ENCODE measurements around the gene SOX5. TPM values are rescaled to one million over a fixed set of nuclear protein-coding genes. Genes with fewer than 3 reads are reported as not detected.

SOX5 gene
- total and polyA plus RNA-seq, 2 experiments from 2014 or later, result 1.0 to 4.7 TPM

DNA sequence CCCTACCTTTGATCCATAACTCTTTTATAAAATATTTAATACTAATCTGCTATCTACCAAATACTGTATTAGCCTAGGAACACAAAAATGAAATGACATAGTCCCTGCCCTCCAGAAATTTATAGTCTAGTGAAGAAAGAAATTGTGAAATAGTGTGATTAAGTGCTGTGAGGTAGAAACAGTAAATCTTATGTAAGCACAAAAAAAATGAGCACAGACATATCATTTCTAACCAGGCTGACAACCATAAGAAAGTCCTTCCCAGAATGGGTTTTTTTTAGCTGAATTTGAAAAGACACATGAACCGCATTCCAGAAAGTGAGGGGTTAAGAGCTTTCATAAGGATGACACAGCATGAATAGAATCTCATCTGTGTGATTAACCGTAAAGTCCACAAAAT lies 145.9 kb downstream of the SOX5 start:
- Histone ChIP-seq H3K9me2 (ENCODE audit: insufficient read depth) (no peaks in the 10 kb centered on the region), H2AFZ (no peak overlapping the region), H3K4me3 (no peak overlapping the region), H3K36me3 (ENCODE audit: insufficient read depth) (no peaks in the 10 kb centered on the region), H4K20me1 (replicated peaks; ENCODE audit: insufficient read depth) (no peaks in the 10 kb centered on the region), H3K27ac (ENCODE audit: low read depth) (no peak overlapping the region), H3K27me3 (ENCODE audit: insufficient read depth) (no peaks in the 10 kb centered on the region), H3K4me1 (ENCODE audit: insufficient read depth) (no peaks in the 10 kb centered on the region), H3F3A (replicated peaks; ENCODE audit: low read depth) (no peaks in the 10 kb centered on the region), H3K79me2 (replicated peaks; ENCODE audit: insufficient read depth) (no peaks in the 10 kb centered on the region), H3K4me2 (no peak overlapping the region)
- Mint-ChIP-seq H3K27me3 (ENCODE audit: insufficient read depth, low read depth, poor library complexity) (no peaks in the 10 kb centered on the region), H3K9me3 (no peaks in the 10 kb centered on the region), H3K4me3 (no peak overlapping the region), H3K27ac (peak overlapping the region; percentile 18; the same call in 1 of the 2 replicates), H3K4me1 (peaks cover 10% of the 10 kb centered on the region; the same call in 2 of the 3 replicates), H3K36me3 (ENCODE audit: low read depth) (no peaks in the 10 kb centered on the region)
- no peak for ATAC-seq
- TF ChIP-seq ZNF114 (CRISPR knock-in tag; IDR thresholded peaks at IDR 0.05) (no peak), JUNB (IDR thresholded peaks at IDR 0.05; ENCODE audit: unreplicated experiment) (no peak), EZH2 (IDR thresholded peaks at IDR 0.05; ENCODE audit: low read depth, unreplicated experiment) (no peak), ETS1 (IDR thresholded peaks at IDR 0.05) (no peak)
- no peak for DNase-seq (ENCODE audit: low spot score)

- DNase-seq (ENCODE audit: low spot score) (no peak), ATAC-seq (no peak)
- Histone ChIP-seq H3K4me1 (ENCODE audit: insufficient read depth) (no peaks in the 10 kb centered on the region), H3K79me2 (replicated peaks; ENCODE audit: insufficient read depth) (no peaks in the 10 kb centered on the region), H3K27ac (ENCODE audit: low read depth) (no peak overlapping the region), H3K36me3 (ENCODE audit: insufficient read depth) (no peaks in the 10 kb centered on the region), H3K9me2 (ENCODE audit: insufficient read depth) (no peaks in the 10 kb centered on the region), H4K20me1 (replicated peaks; ENCODE audit: insufficient read depth) (no peaks in the 10 kb centered on the region), H3K4me3 (no peak overlapping the region), H2AFZ (no peak overlapping the region), H3K4me2 (no peak overlapping the region), H3F3A (replicated peaks; ENCODE audit: low read depth) (no peaks in the 10 kb centered on the region), H3K27me3 (ENCODE audit: insufficient read depth) (no peaks in the 10 kb centered on the region)
- H3K27ac Mint-ChIP-seq, result peak overlapping the region; percentile 51; the same call in 1 of the 2 replicates
- H3K4me1 Mint-ChIP-seq, result no peaks in the 10 kb centered on the region
- no peaks in the 10 kb centered on the region for H3K36me3 Mint-ChIP-seq (ENCODE audit: low read depth)
- no peaks in the 10 kb centered on the region for H3K9me3 Mint-ChIP-seq
- H3K27me3 Mint-ChIP-seq (ENCODE audit: insufficient read depth, low read depth, poor library complexity), result no peaks in the 10 kb centered on the region
- no peak overlapping the region for H3K4me3 Mint-ChIP-seq
- TF ChIP-seq ZNF331 (CRISPR knock-in tag; IDR thresholded peaks at IDR 0.05; ENCODE audit: low read depth) (no peak), CTCF (conservative IDR thresholded peaks at IDR 0.05; ENCODE audit: low read depth in 2 of 2) (no peak), ZNF114 (CRISPR knock-in tag; IDR thresholded peaks at IDR 0.05) (no peak), CREB1 (CRISPR knock-in tag; IDR thresholded peaks at IDR 0.05; ENCODE audit: low read depth) (no peak)
- TF ChIP-seq, protein P1, sequence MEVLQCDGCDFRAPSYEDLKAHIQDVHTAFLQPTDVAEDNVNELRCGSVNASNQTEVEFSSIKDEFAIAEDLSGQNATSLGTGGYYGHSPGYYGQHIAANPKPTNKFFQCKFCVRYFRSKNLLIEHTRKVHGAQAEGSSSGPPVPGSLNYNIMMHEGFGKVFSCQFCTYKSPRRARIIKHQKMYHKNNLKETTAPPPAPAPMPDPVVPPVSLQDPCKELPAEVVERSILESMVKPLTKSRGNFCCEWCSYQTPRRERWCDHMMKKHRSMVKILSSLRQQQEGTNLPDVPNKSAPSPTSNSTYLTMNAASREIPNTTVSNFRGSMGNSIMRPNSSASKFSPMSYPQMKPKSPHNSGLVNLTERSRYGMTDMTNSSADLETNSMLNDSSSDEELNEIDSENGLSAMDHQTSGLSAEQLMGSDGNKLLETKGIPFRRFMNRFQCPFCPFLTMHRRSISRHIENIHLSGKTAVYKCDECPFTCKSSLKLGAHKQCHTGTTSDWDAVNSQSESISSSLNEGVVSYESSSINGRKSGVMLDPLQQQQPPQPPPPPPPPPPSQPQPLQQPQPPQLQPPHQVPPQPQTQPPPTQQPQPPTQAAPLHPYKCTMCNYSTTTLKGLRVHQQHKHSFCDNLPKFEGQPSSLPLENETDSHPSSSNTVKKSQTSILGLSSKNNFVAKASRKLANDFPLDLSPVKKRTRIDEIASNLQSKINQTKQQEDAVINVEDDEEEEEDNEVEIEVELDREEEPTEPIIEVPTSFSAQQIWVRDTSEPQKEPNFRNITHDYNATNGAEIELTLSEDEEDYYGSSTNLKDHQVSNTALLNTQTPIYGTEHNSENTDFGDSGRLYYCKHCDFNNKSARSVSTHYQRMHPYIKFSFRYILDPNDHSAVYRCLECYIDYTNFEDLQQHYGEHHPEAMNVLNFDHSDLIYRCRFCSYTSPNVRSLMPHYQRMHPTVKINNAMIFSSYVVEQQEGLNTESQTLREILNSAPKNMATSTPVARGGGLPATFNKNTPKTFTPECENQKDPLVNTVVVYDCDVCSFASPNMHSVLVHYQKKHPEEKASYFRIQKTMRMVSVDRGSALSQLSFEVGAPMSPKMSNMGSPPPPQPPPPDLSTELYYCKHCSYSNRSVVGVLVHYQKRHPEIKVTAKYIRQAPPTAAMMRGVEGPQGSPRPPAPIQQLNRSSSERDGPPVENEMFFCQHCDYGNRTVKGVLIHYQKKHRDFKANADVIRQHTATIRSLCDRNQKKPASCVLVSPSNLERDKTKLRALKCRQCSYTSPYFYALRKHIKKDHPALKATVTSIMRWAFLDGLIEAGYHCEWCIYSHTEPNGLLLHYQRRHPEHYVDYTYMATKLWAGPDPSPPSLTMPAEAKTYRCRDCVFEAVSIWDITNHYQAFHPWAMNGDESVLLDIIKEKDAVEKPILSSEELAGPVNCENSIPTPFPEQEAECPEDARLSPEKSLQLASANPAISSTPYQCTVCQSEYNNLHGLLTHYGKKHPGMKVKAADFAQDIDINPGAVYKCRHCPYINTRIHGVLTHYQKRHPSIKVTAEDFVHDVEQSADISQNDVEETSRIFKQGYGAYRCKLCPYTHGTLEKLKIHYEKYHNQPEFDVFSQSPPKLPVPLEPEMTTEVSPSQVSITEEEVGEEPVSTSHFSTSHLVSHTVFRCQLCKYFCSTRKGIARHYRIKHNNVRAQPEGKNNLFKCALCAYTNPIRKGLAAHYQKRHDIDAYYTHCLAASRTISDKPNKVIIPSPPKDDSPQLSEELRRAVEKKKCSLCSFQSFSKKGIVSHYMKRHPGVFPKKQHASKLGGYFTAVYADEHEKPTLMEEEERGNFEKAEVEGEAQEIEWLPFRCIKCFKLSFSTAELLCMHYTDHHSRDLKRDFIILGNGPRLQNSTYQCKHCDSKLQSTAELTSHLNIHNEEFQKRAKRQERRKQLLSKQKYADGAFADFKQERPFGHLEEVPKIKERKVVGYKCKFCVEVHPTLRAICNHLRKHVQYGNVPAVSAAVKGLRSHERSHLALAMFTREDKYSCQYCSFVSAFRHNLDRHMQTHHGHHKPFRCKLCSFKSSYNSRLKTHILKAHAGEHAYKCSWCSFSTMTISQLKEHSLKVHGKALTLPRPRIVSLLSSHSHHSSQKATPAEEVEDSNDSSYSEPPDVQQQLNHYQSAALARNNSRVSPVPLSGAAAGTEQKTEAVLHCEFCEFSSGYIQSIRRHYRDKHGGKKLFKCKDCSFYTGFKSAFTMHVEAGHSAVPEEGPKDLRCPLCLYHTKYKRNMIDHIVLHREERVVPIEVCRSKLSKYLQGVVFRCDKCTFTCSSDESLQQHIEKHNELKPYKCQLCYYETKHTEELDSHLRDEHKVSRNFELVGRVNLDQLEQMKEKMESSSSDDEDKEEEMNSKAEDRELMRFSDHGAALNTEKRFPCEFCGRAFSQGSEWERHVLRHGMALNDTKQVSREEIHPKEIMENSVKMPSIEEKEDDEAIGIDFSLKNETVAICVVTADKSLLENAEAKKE (CRISPR knock-in tag; IDR thresholded peaks at IDR 0.05), result no peak
- TF ChIP-seq, protein P2, sequence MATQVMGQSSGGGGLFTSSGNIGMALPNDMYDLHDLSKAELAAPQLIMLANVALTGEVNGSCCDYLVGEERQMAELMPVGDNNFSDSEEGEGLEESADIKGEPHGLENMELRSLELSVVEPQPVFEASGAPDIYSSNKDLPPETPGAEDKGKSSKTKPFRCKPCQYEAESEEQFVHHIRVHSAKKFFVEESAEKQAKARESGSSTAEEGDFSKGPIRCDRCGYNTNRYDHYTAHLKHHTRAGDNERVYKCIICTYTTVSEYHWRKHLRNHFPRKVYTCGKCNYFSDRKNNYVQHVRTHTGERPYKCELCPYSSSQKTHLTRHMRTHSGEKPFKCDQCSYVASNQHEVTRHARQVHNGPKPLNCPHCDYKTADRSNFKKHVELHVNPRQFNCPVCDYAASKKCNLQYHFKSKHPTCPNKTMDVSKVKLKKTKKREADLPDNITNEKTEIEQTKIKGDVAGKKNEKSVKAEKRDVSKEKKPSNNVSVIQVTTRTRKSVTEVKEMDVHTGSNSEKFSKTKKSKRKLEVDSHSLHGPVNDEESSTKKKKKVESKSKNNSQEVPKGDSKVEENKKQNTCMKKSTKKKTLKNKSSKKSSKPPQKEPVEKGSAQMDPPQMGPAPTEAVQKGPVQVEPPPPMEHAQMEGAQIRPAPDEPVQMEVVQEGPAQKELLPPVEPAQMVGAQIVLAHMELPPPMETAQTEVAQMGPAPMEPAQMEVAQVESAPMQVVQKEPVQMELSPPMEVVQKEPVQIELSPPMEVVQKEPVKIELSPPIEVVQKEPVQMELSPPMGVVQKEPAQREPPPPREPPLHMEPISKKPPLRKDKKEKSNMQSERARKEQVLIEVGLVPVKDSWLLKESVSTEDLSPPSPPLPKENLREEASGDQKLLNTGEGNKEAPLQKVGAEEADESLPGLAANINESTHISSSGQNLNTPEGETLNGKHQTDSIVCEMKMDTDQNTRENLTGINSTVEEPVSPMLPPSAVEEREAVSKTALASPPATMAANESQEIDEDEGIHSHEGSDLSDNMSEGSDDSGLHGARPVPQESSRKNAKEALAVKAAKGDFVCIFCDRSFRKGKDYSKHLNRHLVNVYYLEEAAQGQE (IDR thresholded peaks at IDR 0.05; ENCODE audit: unreplicated experiment), result no peak
Observed at GRCh38 chr12:23795494-23795893, 154.0 kb downstream of the SOX5 start.
